Neural cell (in vitro differentiated cells): ENCODE measurements around the gene C1QC. TPM values are rescaled to one million over a fixed set of nuclear protein-coding genes. Genes with fewer than 3 reads are reported as not detected.

Source experiments
- H2AFZ ChIP-seq: fragments of 200-600, 300-800 bp; sonication (generic), shearing (Covaris generic); 2 replicates; pipeline ENCODE4 v1.6.0; 2014; ENCODE audit warnings: low read depth, mild to moderate bottlenecking, antibody characterized with exemption, low read length, moderate library complexity
- H3F3A ChIP-seq: fragments of 200-600 bp; shearing (Covaris generic); 2 replicates; pipeline ENCODE4 v1.6.1; 2016; ENCODE audit warnings: mild to moderate bottlenecking, moderate library complexity, mixed read lengths, antibody characterized with exemption, low read length; ENCODE audit not compliant: insufficient read depth, poor library complexity, severe bottlenecking
- H3K27ac ChIP-seq: fragments of 200-600, 300-800 bp; sonication (generic), shearing (Covaris generic); 2 replicates; pipeline ENCODE4 v1.5.1; 2014; ENCODE audit warnings: mild to moderate bottlenecking, low read length, moderate library complexity
- H3K27me3 ChIP-seq: fragments of 300-800, 200-600 bp; sonication (generic), shearing (Covaris generic); 2 replicates; pipeline ENCODE4 v1.6.0; 2014; ENCODE audit warnings: mild to moderate bottlenecking, low read depth, low read length, moderate library complexity; ENCODE audit not compliant: insufficient read depth
- H3K36me3 ChIP-seq: fragments of 300-800, 200-600 bp; sonication (generic), shearing (Covaris generic); 2 replicates; pipeline ENCODE4 v1.5.1; 2014; ENCODE audit warnings: mild to moderate bottlenecking, antibody characterized with exemption, low read length, moderate library complexity; ENCODE audit not compliant: insufficient read depth
- H3K4me2 ChIP-seq: fragments of 300-800, 200-600 bp; sonication (generic), shearing (Covaris generic); 2 replicates; pipeline ENCODE4 v1.6.0; 2014; ENCODE audit warnings: mild to moderate bottlenecking, low read length
- H3K4me3 ChIP-seq: fragments of 300-800, 200-600 bp; sonication (generic), shearing (Covaris generic); 2 replicates; pipeline ENCODE4 v1.5.1; 2014; ENCODE audit warnings: mild to moderate bottlenecking, low read length, moderate library complexity
- H3K79me2 ChIP-seq: fragments of 200-600 bp; shearing (Covaris generic); replicated peaks from 2 replicates; pipeline ENCODE4 v1.6.0; 2014; ENCODE audit warnings: mild to moderate bottlenecking, low read length, moderate library complexity; ENCODE audit not compliant: insufficient read depth
- H3K9ac ChIP-seq: fragments of 300-800, 200-600 bp; sonication (generic), shearing (Covaris generic); 2 replicates; pipeline ENCODE4 v1.6.1; 2016; ENCODE audit warnings: mild to moderate bottlenecking, low read length, mixed read lengths
- H3K9me2 ChIP-seq: fragments of 200-600 bp; shearing (Covaris generic); 2 replicates; pipeline ENCODE4 v1.6.1; 2016; ENCODE audit warnings: mild to moderate bottlenecking, low read length, mixed read lengths; ENCODE audit not compliant: insufficient read depth
- H3K9me3 ChIP-seq: fragments of 200-600, 300-800 bp; sonication (generic), shearing (Covaris generic); 2 replicates; pipeline ENCODE4 v1.6.1; 2016; ENCODE audit warnings: mild to moderate bottlenecking, mixed run types, low read length, moderate library complexity, mixed read lengths
- H4K20me1 ChIP-seq: fragments of 200-600 bp; shearing (Covaris generic); 2 replicates; pipeline ENCODE4 v1.6.1; 2016; ENCODE audit warnings: mild to moderate bottlenecking, mixed run types; ENCODE audit not compliant: insufficient read depth
- EP300 ChIP-seq: fragments of 450-650 bp; conservative IDR thresholded peaks from 2 replicates; pipeline ENCODE4 v1.6.1; 2014; ENCODE audit warnings: antibody characterized with exemption, mild to moderate bottlenecking, moderate library complexity; ENCODE audit not compliant: poor library complexity, severe bottlenecking
- EZH2 ChIP-seq: fragments of 200-600, 300-800 bp; shearing (Covaris generic), sonication (generic); IDR thresholded peaks from 2 replicates; pipeline ENCODE4 v1.6.1; 2014; ENCODE audit warnings: antibody characterized with exemption, low read length, borderline replicate concordance, mild to moderate bottlenecking; ENCODE audit not compliant: insufficient read depth, poor library complexity, severe bottlenecking
- MXI1 ChIP-seq: fragments of 450-650 bp; conservative IDR thresholded peaks from 2 replicates; pipeline ENCODE4 v1.6.1; 2014; ENCODE audit warnings: antibody characterized with exemption, mild to moderate bottlenecking; ENCODE audit not compliant: poor library complexity, severe bottlenecking
- POLR2AphosphoS5 ChIP-seq: IDR thresholded peaks from 2 replicates; pipeline ENCODE4 v1.6.1; 2012
- RAD21 ChIP-seq: fragments of 450-650 bp; conservative IDR thresholded peaks from 2 replicates; pipeline ENCODE4 v1.6.1; 2014; ENCODE audit warnings: antibody characterized with exemption, mild to moderate bottlenecking, moderate library complexity
- SMC3 ChIP-seq: fragments of 450-650 bp; conservative IDR thresholded peaks from 2 replicates; pipeline ENCODE4 v1.6.1; 2014; ENCODE audit warnings: antibody characterized with exemption, mild to moderate bottlenecking, moderate library complexity; ENCODE audit not compliant: poor library complexity
- TAF1 ChIP-seq: IDR thresholded peaks from 2 replicates; pipeline ENCODE4 v1.6.1; 2012; ENCODE audit warnings: low read depth
- polyA plus RNA-seq: library from polyadenylated mRNA; depleted of rRNA; stranded (reverse); fragments of >200 nt; gene quantifications from 2 replicates; pipeline ENCODE4 v1.2.3, GENCODE V29; 2014
- TF ChIP-seq, protein P1 (sequence below): fragments of 450-650 bp; IDR thresholded peaks from 2 replicates; pipeline ENCODE4 v1.5.1; 2014; ENCODE audit warnings: antibody characterized with exemption, mild to moderate bottlenecking, moderate library complexity; ENCODE audit not compliant: poor library complexity, severe bottlenecking
- TF ChIP-seq, protein P2 (sequence below): IDR thresholded peaks from 2 replicates; pipeline ENCODE4 v1.6.1; 2012; ENCODE audit warnings: borderline replicate concordance

Gene C1QC
- polyA plus RNA-seq, 1 donor from 2014 or later = not detected

DNA sequence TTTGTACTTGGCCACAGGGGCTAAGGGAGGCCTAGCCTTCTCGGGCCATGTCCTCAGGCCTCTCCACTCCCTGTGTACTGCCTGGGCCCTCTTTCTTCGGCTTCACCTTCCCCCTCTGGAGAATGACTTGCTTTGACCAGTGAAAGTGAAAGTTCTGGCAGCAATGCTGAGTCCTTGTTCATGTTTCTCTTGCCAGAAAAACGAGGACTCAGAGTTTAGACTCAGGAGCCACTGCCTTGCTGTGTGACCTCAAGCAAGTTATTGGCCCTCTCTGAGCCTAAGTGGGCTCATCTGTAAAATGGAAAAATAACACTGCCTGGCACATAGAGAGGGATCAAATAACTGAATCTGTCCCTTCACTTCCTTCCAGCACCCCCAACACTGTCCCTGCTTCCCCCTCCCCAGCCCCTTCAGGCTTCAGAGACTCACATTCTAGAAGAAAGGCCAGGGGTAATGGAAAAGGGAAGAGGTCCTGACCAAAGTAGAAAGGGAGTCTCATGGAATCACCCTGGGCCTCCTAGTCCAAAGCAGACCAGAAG is 5.5 kb upstream of the C1QC start:
- no peak overlapping the region for H2AFZ ChIP-seq
- H3K4me3 ChIP-seq = no peak overlapping the region
- H3K9ac ChIP-seq = no peak overlapping the region
- no peaks in the 10 kb centered on the region for H3K9me3 ChIP-seq
- no peaks in the 10 kb centered on the region for H3F3A ChIP-seq
- H3K79me2 ChIP-seq = no peaks in the 10 kb centered on the region
- no peaks in the 10 kb centered on the region for H3K36me3 ChIP-seq
- no peaks in the 10 kb centered on the region for H3K9me2 ChIP-seq
- no peak overlapping the region for H3K4me2 ChIP-seq
- H4K20me1 ChIP-seq = no peaks in the 10 kb centered on the region
- no peak overlapping the region for H3K27ac ChIP-seq
- H3K27me3 ChIP-seq = no peaks in the 10 kb centered on the region
- no peak for TF ChIP-seq EZH2
- TF ChIP-seq SMC3 = no peak
- TF ChIP-seq, protein P1, sequence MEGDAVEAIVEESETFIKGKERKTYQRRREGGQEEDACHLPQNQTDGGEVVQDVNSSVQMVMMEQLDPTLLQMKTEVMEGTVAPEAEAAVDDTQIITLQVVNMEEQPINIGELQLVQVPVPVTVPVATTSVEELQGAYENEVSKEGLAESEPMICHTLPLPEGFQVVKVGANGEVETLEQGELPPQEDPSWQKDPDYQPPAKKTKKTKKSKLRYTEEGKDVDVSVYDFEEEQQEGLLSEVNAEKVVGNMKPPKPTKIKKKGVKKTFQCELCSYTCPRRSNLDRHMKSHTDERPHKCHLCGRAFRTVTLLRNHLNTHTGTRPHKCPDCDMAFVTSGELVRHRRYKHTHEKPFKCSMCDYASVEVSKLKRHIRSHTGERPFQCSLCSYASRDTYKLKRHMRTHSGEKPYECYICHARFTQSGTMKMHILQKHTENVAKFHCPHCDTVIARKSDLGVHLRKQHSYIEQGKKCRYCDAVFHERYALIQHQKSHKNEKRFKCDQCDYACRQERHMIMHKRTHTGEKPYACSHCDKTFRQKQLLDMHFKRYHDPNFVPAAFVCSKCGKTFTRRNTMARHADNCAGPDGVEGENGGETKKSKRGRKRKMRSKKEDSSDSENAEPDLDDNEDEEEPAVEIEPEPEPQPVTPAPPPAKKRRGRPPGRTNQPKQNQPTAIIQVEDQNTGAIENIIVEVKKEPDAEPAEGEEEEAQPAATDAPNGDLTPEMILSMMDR = no peak
- no peak for TF ChIP-seq RAD21
- no peak for TF ChIP-seq EP300
- TF ChIP-seq, protein P2, sequence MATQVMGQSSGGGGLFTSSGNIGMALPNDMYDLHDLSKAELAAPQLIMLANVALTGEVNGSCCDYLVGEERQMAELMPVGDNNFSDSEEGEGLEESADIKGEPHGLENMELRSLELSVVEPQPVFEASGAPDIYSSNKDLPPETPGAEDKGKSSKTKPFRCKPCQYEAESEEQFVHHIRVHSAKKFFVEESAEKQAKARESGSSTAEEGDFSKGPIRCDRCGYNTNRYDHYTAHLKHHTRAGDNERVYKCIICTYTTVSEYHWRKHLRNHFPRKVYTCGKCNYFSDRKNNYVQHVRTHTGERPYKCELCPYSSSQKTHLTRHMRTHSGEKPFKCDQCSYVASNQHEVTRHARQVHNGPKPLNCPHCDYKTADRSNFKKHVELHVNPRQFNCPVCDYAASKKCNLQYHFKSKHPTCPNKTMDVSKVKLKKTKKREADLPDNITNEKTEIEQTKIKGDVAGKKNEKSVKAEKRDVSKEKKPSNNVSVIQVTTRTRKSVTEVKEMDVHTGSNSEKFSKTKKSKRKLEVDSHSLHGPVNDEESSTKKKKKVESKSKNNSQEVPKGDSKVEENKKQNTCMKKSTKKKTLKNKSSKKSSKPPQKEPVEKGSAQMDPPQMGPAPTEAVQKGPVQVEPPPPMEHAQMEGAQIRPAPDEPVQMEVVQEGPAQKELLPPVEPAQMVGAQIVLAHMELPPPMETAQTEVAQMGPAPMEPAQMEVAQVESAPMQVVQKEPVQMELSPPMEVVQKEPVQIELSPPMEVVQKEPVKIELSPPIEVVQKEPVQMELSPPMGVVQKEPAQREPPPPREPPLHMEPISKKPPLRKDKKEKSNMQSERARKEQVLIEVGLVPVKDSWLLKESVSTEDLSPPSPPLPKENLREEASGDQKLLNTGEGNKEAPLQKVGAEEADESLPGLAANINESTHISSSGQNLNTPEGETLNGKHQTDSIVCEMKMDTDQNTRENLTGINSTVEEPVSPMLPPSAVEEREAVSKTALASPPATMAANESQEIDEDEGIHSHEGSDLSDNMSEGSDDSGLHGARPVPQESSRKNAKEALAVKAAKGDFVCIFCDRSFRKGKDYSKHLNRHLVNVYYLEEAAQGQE = no peak
- TF ChIP-seq TAF1 = no peak
- TF ChIP-seq MXI1 = no peak
- no peak for TF ChIP-seq POLR2AphosphoS5

DNA sequence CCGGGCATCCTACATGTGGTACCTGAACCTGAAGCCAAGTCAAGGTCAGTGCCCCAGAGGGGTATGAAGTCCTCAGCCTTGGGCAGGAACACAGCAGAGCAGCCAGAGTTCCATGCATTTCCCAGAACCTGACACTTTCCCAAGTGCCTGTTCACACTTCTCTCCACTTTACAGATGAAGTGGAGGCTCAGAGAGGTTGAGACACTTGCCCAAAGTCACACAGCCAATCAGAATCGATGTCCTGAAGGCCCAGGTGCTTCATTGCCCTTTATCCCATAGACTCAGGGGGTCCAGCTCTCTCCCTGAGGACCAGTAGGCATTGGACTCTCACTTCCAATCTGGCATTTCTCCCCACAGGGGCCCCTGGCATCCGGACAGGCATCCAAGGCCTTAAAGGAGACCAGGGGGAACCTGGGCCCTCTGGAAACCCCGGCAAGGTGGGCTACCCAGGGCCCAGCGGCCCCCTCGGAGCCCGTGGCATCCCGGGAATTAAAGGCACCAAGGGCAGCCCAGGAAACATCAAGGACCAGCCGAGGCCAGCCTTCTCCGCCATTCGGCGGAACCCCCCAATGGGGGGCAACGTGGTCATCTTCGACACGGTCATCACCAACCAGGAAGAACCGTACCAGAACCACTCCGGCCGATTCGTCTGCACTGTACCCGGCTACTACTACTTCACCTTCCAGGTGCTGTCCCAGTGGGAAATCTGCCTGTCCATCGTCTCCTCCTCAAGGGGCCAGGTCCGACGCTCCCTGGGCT is 4.8 kb upstream of the C1QC start:
- H4K20me1 ChIP-seq = no peaks in the 10 kb centered on the region
- H3K27me3 ChIP-seq = no peaks in the 10 kb centered on the region
- no peaks in the 10 kb centered on the region for H3F3A ChIP-seq
- H3K79me2 ChIP-seq = no peaks in the 10 kb centered on the region
- H3K9ac ChIP-seq = no peak overlapping the region
- no peaks in the 10 kb centered on the region for H3K9me2 ChIP-seq
- H3K4me2 ChIP-seq = no peak overlapping the region
- no peak overlapping the region for H2AFZ ChIP-seq
- H3K9me3 ChIP-seq = no peaks in the 10 kb centered on the region
- no peak overlapping the region for H3K4me3 ChIP-seq
- TF ChIP-seq SMC3 = no peak
- TF ChIP-seq EZH2 = no peak
- TF ChIP-seq MXI1 = no peak
- TF ChIP-seq, protein P2 = no peak
- TF ChIP-seq RAD21 = no peak
- no peak for TF ChIP-seq TAF1
- TF ChIP-seq, protein P1 = no peak
- TF ChIP-seq EP300 = no peak
- no peak for TF ChIP-seq POLR2AphosphoS5
- no peak overlapping the region for H3K27ac ChIP-seq
- no peaks in the 10 kb centered on the region for H3K36me3 ChIP-seq
